NCI-H1436 treated with DMSO at 0.1 percent for 48 hours (cell line): Measurements from ENCODE around the gene GPD2.
A peak's percentile ranks its signal among the peaks of the same experiment; 100 is the strongest.

ENCODE experiments used
- DNase-seq: peaks from one replicate; lab custom pipeline; 2025; lab: John Stamatoyannopoulos, UW

GPD2 gene

DNA sequence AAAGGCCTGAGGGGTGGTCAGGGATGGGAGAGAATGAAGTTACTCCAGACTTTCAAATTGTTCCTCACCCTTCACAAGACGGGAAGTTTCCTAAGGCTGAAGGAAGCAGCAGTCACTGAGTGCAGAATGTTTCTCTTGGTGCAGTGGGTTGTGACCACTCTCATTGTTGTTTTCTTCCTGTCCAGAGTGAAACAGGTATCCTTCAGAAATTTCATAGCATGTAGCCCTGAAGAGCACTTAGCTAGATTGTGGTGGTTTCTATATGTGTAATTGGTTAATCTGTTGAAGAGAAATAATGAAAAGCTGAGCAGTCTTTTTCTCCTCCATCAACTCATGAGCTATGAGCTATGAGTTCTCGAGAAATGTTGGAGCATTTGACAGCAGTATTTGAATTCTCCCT lies 96.8 kb downstream of the GPD2 start:
- no peak for DNase-seq

DNA sequence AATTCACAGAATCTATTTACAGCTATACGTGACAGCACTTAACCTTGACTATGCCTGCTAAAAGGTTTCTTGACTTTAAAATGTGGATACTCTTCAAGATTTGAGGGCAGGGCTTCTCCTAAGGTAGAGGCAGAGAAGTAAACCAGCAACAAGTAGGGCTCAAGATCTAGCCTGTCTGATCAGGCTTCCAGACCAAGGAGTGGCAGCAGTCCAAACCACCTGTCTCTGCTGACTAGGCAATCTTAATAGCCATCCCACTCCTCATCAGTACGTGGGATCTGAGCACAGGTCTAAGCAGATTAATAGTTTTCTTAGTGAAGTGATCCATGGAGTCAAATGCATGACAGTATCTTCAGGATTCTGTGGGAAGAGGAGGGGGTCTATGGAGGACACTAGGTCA lies 100.4 kb downstream of the GPD2 start:
- no peak for DNase-seq

DNA sequence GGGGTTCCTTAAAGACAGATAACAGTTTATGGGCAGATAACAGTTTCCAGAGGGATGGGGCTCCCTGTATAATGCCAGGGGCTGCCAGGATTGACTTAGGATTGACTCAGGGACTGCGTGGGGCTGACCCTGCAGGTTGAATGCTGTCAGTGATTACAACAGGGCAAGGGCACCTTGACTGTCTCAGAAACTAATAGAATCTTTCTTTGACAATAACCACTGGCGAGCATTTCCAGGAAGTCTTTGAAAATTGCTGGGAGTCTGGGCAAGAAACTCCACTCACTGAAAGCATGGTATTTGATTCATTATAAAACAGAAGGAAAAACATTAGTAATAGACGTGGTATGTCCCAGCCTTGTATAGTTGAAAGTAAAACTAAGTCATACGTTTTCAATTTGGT lies 101.0 kb downstream of the GPD2 start:
- DNase-seq: no peak

DNA sequence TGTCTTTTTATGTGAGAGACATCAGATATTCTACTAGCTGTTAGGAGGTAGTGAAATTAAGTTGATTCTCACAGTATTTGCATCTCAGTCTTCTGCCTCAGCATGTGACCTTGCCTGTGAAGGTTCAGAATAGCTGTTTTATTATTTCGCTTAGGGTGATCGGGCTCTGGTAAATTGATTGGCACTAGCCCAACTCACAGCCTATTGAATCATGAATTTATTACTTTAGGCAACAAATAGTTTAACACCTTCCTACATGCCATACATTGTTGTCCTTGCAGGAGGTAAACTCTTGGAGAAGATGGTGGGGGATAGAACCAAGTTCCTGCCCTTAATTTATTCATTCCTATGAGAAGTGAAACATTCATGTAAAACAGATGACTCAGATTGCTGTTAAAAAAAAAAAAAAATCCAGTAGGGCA lies 101.9 kb downstream of the GPD2 start:
- DNase-seq: no peak

DNA sequence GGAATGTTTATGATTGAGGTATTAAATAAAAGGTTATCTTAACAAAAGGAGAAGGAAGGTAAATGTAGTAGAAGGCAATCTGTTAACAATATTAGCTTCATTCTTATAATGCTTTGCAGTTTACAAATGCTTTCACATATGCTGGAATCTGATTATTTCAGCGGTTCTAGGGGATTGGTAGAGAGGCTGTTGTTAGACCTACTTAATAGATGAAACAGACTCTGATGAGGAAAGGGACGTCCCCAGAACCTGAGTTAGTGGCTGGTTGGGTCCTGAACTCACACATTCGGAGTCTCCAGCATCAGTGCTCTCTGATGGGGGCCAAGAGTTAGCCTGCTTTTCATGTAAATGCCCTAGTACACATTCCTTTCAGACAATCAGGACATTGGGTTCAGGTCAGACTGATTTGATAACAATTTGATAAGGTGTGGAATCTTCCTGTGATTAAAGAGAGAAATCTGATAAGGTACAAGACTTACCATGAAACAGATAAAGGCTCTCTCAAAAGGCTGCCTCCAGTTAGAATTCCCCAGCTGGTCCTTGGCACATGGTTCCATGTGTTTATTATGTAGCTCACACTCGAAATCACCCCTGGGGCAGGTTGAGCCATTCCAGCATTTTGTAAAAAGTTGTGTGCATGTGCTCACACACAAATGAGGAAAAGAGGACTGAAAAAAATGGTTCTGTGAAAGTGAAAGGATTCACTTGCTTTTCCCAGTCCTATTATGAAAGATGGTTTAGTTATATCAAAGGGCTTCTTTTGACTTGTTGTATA lies 103.1 kb downstream of the GPD2 start:
- no peak for DNase-seq

DNA sequence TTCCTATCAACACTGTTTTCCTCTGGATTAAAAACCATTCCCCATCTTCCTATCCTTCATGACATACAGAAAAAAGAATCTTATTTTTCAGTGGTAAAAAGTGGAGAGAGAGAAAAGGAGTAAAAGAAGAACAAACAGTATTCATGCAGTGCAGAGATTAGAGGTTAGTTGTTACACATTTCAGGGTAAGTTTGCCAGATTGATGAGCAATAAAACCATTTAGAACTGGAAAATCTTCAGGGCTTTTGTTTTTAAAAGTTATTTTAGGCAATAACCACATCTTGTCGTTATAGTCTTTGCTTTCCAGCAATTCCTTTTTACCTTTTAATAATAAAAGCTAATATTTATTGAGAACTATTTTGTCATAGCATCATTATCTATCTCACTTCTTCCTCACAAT lies 104.5 kb downstream of the GPD2 start:
- no peak for DNase-seq

DNA sequence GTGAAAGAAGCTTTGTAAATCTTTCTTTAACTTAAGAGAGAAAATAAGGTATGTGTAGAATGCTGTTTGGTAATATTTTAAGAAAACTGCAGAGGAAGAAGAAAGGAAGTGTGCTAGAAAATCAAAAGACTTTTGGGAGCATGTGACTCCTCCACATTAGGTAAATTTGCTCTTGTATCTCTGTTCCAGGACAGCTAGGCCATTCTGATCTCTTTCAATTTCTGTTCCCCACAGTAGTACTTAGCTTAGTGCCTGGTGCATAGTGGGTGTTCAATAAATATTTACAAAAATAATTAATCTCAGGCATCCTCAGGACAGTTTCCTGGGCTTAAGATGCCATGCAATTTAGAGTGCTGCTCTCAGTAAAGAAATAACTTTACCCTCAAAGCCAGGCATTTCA lies 105.0 kb downstream of the GPD2 start:
- DNase-seq: no peak

DNA sequence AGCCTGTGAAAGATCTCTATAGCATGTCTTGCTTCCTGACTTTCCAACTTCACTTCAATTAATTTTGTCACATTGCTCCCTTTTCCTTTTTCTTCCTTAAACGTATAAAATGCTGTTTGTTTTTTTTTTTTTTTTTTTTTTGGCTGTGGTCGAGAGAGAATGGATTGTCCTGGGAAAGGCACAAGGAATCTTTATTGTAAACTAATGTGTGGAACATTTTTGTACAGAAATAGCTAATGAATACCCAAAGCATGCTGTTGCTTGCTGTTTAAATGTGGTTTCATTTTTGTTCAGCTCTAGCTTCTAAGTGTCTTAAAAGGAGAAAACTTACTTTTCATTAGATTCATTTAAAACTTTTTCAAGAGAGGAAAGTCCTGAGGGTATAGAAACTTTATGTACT lies 105.5 kb downstream of the GPD2 start:
- DNase-seq: no peak

GRCh38 chr2:156548413-156548812 lies 112.2 kb downstream of the GPD2 start:
- DNase-seq: no peak

GRCh38 chr2:156553714-156554442 lies 117.7 kb downstream of the GPD2 start:
- no peak for DNase-seq

- DNase-seq: no peak
Measured at GRCh38 chr2:156561326-156561725, 125.1 kb downstream of the GPD2 start.

DNA sequence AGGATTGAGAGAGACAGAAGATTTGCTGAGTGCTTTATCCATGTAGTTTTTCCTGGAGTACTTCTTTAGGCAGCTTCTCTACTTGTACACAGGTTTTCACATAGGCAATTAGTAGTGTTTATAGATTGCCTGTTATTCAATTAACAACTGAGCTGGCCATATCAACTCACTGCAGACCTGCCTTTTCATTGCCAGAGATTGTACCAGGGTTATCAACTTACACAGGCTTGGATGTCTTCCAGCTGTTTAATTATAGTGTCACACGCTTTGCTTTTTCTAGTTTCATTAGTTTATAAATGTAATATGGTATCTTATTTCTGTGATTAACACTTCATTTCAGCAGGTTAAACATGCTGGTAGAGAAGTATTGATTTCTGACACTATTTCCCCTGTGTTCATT lies 125.9 kb downstream of the GPD2 start:
- DNase-seq: peak; percentile 73

- no peak for DNase-seq
Measured at GRCh38 chr2:156563994-156564753, 128.0 kb downstream of the GPD2 start.

DNA sequence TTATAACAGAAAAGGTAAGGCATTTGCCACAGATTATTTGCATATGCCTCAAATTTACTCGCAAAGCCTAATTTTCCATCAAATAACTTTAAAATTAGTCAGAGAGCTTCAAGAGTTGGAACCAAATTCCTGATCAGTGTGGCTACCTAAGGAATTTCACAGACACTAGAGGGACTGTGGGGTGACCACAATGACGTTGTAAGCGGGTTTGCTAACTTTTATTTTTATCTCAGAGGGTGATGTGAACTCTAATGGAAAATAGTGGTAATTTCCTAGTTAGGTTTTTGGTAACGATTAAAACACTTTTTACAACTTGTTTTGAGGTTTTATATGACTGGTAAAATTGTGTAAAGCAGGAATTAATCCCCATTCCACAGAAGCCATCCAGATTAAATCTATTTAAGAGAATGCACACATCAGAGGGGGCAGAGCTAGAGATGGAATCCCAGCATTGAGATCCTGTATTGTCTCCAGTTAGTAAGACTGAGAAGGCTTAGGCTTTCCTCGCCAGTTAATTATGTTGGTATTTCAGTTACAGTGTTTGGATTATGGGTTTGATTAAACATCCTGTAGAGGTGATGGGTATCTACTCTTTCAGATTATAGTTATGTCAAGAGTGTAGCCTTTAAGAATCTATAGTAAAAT lies 129.0 kb downstream of the GPD2 start:
- DNase-seq: no peak

GRCh38 chr2:156573710-156574109 lies 137.5 kb downstream of the GPD2 start:
- no peak for DNase-seq

- DNase-seq: no peak
Measured at GRCh38 chr2:156574112-156574511, 137.9 kb downstream of the GPD2 start.

DNA sequence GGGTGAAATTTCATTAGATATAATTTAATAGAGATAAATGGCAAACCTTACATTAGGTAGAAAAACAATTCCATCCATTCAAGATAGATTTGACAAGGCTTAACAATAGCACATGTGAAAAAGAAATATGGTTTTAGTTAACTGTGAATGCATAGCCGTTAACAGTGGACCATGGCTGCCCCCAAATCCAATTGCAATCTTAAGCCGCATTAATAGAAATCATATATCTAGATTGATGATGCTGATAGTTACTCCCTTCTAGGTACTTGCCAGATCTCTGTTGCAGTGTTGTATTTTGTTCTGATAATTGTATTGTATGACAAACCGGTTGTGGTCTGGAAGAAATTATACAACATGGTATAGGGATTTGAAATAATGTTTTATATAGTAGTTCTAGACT lies 139.8 kb downstream of the GPD2 start:
- DNase-seq: no peak

- no peak for DNase-seq
Measured at GRCh38 chr2:156580501-156580900, 144.3 kb downstream of the GPD2 start.

- DNase-seq: no peak
Measured at GRCh38 chr2:156581280-156581679, 145.1 kb downstream of the GPD2 start.

GRCh38 chr2:156585457-156585856 lies 149.3 kb downstream of the GPD2 start:
- DNase-seq: no peak

- DNase-seq: no peak
Measured at GRCh38 chr2:156586621-156587020, 150.4 kb downstream of the GPD2 start.

DNA sequence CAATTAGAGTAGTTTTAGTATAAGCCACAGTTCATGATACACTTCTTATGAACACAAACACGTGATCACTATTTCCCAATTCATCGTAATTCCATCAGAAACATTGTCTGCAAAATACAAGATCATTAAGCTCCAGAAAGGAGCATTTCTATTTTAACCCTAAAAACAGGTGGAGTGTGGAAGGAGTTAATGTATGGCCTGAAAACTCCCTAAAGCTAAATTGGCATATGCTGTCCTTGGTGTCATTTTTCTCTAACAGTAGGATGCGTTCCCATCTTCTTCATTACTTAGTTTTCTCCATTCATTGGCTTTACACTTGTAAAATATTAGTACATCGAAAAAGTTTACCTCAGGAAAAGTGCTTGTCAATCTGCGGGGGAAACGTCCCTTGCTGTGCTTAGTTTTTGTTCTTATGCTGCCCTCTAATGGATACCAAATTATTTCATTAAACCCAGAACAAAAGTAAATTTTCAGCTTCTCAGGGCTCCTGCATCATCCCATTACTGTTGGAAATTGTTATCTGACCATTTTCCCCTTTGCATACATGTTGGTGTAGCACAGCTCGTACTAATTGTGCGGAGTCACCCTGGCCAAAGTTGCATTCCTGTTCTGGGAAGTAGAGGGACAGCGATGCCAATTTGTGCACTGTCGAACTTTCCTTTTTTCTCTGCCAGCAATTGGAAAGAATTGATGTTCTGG lies 153.4 kb downstream of the GPD2 start:
- DNase-seq: no peak
